Lower leg skin (tissue), 3 donors: Measurements from ENCODE around the gene EIPR1.

Experiments used
- POLR2A ChIP-seq, 2 donors: fragments of 450-650 bp; IDR thresholded peaks; one replicate each; pipeline ENCODE4 v1.6.1; 2016 to 2017; ENCODE audit warnings: antibody characterized with exemption in 2 of 2, mild to moderate bottlenecking in 1 of 2, moderate library complexity in 1 of 2
- TF ChIP-seq, protein P1 (sequence below), 3 donors: fragments of 450-650 bp; IDR thresholded peaks; one replicate each; pipeline ENCODE4 v1.5.1; 2016; ENCODE audit warnings: antibody characterized with exemption in 3 of 3, mild to moderate bottlenecking in 3 of 3, moderate library complexity in 2 of 3

- TF ChIP-seq, protein P1, sequence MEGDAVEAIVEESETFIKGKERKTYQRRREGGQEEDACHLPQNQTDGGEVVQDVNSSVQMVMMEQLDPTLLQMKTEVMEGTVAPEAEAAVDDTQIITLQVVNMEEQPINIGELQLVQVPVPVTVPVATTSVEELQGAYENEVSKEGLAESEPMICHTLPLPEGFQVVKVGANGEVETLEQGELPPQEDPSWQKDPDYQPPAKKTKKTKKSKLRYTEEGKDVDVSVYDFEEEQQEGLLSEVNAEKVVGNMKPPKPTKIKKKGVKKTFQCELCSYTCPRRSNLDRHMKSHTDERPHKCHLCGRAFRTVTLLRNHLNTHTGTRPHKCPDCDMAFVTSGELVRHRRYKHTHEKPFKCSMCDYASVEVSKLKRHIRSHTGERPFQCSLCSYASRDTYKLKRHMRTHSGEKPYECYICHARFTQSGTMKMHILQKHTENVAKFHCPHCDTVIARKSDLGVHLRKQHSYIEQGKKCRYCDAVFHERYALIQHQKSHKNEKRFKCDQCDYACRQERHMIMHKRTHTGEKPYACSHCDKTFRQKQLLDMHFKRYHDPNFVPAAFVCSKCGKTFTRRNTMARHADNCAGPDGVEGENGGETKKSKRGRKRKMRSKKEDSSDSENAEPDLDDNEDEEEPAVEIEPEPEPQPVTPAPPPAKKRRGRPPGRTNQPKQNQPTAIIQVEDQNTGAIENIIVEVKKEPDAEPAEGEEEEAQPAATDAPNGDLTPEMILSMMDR (IDR thresholded peaks at IDR 0.05): no peak
- no peak for TF ChIP-seq POLR2A (IDR thresholded peaks at IDR 0.05)
Observed at GRCh38 chr2:3146175-3146574, 231.4 kb downstream of the EIPR1 start.
